Mucosa of stomach (tissue), 1 donor: ENCODE data around the gene IRF4.
"Not testable (repeated sequence)": the region's sequence is repeated elsewhere in the genome, so short reads cannot be mapped to it uniquely, and the experiment has no call there.

Source experiments
- H3K27me3 ChIP-seq: one replicate; pipeline ENCODE4 v1.7.0; 2013; ENCODE audit warnings: mild to moderate bottlenecking, low read length; ENCODE audit not compliant: control insufficient read depth, insufficient read depth
- H3K36me3 ChIP-seq: one replicate; pipeline ENCODE4 v1.7.0; 2013; ENCODE audit warnings: low read length; ENCODE audit not compliant: control insufficient read depth, insufficient read depth
- H3K4me1 ChIP-seq: one replicate; pipeline ENCODE4 v1.7.0; 2013; ENCODE audit warnings: mild to moderate bottlenecking, low read length; ENCODE audit not compliant: control insufficient read depth, insufficient read depth
- H3K4me3 ChIP-seq: one replicate; pipeline ENCODE4 v1.7.0; 2013; ENCODE audit warnings: low read length
- H3K9ac ChIP-seq: one replicate; pipeline ENCODE4 v1.7.0; 2013; ENCODE audit warnings: mild to moderate bottlenecking, low read length, moderate library complexity
- H3K9me3 ChIP-seq: one replicate; pipeline ENCODE4 v1.7.0; 2013; ENCODE audit warnings: mild to moderate bottlenecking, low read length, moderate library complexity; ENCODE audit not compliant: control insufficient read depth
- donor health status: Pancreatic carcinoma.

IRF4 gene

GRCh38 chr6:363909-364308 is 27.6 kb upstream of the IRF4 start:
- peaks cover 5% of the 10 kb centered on the region for H3K27me3 ChIP-seq
- no peaks in the 10 kb centered on the region for H3K36me3 ChIP-seq
- H3K4me3 ChIP-seq: no peak overlapping the region

GRCh38 chr6:364609-365540 is 26.7 kb upstream of the IRF4 start:
- Histone ChIP-seq H3K4me3 (no peak overlapping the region), H3K9ac (no peak overlapping the region), H3K4me1 (peaks cover 5% of the 10 kb centered on the region), H3K36me3 (no peaks in the 10 kb centered on the region), H3K27me3 (peaks cover 5% of the 10 kb centered on the region), H3K9me3 (no peaks in the 10 kb centered on the region)

More at GRCh38 chr6:363909-364308, 27.6 kb upstream of the IRF4 start:
- no peak overlapping the region for H3K9ac ChIP-seq
- peaks cover 5% of the 10 kb centered on the region for H3K4me1 ChIP-seq
- H3K9me3 ChIP-seq: no peaks in the 10 kb centered on the region

DNA sequence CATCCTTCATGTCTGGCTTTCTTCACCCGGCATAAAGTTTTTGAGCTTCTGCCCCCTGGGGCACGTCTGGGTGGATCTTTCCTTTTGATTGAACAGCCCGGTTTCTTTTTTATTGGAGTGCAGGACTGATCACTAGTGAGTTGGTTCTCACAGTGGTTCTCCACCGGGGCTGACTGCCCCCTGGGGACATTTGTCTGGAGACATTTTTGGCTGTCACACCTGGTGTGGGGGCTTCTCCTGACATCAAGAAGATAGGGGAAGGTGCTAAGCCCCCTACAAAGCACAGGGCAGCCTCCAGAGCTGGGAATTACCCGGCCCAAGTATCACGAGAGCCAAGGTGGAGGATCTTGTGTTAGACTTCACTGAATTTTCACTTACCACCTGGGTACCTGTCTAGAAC is 25.7 kb upstream of the IRF4 start:
- Histone ChIP-seq H3K9me3 (no peaks in the 10 kb centered on the region), H3K27me3 (peaks cover 5% of the 10 kb centered on the region), H3K4me3 (no peak overlapping the region), H3K4me1 (peaks cover 5% of the 10 kb centered on the region), H3K9ac (no peak overlapping the region), H3K36me3 (no peaks in the 10 kb centered on the region)

GRCh38 chr6:366389-367297 is 24.9 kb upstream of the IRF4 start:
- no peaks in the 10 kb centered on the region for H3K9me3 ChIP-seq
- no peaks in the 10 kb centered on the region for H3K36me3 ChIP-seq
- peaks cover 3% of the 10 kb centered on the region for H3K4me1 ChIP-seq
- H3K4me3 ChIP-seq: no peak overlapping the region
- H3K27me3 ChIP-seq: peaks cover 5% of the 10 kb centered on the region
- H3K9ac ChIP-seq: no peak overlapping the region

DNA sequence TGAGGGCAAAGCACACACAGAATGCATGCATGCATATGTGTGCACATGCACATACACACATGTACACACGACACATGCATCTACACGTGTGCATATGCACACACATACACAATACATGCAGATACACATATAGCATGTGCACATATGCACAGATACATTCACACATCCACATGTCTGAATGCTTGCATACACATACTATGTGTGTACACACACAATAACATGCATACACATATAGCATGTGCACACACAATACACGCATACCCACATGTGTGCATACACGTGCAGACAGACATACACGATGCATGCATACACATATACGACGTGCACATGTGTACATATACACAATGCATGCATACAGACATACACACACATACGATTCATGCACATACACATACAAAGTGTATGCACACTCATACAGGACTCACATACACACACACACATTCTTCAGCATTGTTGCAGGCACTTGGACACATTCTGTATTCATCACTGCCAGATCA is 24.2 kb upstream of the IRF4 start:
- H3K4me1 ChIP-seq: no peaks in the 10 kb centered on the region
- no peaks in the 10 kb centered on the region for H3K9me3 ChIP-seq
- H3K36me3 ChIP-seq: no peaks in the 10 kb centered on the region
- H3K9ac ChIP-seq: no peak overlapping the region
- H3K4me3 ChIP-seq: no peak overlapping the region
- H3K27me3 ChIP-seq: peaks cover 8% of the 10 kb centered on the region

GRCh38 chr6:367891-368630 is 23.5 kb upstream of the IRF4 start:
- Histone ChIP-seq H3K36me3 (no peaks in the 10 kb centered on the region), H3K4me3 (no peak overlapping the region), H3K9ac (no peak overlapping the region), H3K27me3 (peaks cover 15% of the 10 kb centered on the region), H3K9me3 (no peaks in the 10 kb centered on the region), H3K4me1 (no peaks in the 10 kb centered on the region)

DNA sequence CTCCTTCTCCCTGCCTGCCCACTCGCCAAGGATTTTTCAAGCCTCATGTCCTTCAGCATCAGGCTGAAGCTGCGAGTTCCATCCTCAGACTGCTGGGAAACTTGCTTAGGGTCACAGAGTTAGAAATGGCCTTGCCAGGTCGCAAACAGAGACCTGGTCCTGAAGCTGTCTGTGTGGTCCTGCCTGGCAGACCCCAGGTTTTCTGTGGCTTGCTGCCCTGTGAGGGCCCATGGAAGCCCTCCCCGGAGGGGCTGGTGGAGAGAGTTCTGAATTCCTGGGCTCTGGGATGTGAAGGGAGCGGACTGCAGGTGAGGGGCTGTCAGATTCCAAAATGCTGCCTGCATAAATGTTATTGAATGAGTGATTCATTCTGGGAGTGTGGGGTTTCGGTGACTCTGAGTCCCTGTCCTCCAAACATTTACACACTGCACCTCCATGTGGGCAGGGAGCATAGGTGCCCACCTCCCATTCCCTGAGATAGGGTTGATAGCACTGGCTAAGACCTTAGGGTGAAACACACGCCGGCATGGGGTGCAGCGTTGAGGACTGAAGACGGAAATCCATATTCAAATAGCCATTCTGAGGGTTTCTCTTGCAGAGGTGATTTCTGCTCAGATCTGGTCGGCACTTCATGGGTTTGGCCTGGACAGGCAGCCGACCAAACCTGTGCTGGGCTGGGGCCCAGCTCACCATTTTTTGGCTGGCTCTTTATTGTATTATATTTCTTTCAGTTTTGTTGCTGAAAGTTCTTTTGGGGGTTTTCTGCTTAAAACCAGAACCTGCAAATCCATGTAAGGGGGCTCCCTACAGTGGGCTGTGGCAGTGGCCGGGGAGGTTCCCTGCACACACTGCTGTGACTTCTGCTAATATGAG is 21.8 kb upstream of the IRF4 start:
- no peak overlapping the region for H3K9ac ChIP-seq
- peaks cover 26% of the 10 kb centered on the region for H3K27me3 ChIP-seq
- H3K36me3 ChIP-seq: no peaks in the 10 kb centered on the region
- H3K4me1 ChIP-seq: no peaks in the 10 kb centered on the region
- H3K9me3 ChIP-seq: no peaks in the 10 kb centered on the region
- H3K4me3 ChIP-seq: no peak overlapping the region

DNA sequence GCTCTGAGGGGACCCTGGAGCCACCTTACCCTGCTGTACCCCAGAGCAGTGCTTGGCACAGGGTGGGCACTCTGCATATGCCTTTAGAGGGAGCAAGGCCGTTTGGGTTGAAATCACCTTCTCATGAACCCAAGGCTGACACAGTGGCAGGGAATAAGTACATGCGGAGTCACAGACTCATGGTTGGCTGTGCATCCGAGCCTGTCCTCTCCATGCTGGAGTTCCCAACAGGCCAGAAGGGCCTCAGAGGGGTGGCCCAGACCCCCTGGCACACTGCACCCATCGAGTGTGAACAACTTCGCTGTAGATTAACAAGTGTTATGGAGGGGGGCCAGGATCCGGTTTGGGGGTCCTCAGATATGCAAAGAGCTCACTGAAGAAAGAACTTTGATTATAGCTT is 21.0 kb upstream of the IRF4 start:
- no peaks in the 10 kb centered on the region for H3K4me1 ChIP-seq
- no peaks in the 10 kb centered on the region for H3K36me3 ChIP-seq
- no peak overlapping the region for H3K9ac ChIP-seq
- H3K4me3 ChIP-seq: no peak overlapping the region
- H3K9me3 ChIP-seq: no peaks in the 10 kb centered on the region
- H3K27me3 ChIP-seq: peaks cover 28% of the 10 kb centered on the region

DNA sequence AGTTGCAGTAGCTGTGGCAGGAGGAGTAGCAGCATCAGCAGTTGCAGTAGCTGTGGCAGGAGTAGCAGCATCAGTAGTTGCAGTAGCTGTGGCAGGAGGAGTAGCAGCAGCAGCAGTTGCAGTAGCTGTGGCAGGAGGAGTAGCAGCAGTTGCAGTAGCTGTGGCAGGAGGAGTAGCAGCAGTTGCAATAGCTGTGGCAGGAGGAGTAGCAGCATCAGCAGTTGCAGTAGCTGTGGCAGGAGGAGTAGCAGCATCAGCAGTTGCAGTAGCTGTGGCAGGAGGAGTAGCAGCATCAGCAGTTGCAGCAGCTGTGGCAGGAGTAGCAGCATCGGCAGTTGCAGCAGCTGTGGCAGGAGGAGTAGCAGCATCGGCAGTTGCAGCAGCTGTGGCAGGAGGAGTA is 19.7 kb upstream of the IRF4 start:
- H3K4me3 ChIP-seq, H3K9ac ChIP-seq, H3K4me1 ChIP-seq, H3K36me3 ChIP-seq, H3K9me3 ChIP-seq: not testable (repeated sequence)
- H3K27me3 ChIP-seq: peaks cover 28% of the 10 kb centered on the region

- Histone ChIP-seq H3K27me3 (peaks cover 28% of the 10 kb centered on the region), H3K36me3 (no peaks in the 10 kb centered on the region), H3K9ac (no peak overlapping the region), H3K4me3 (no peak overlapping the region), H3K4me1 (no peaks in the 10 kb centered on the region), H3K9me3 (no peaks in the 10 kb centered on the region)
Measured at GRCh38 chr6:372336-372911, 19.1 kb upstream of the IRF4 start.

DNA sequence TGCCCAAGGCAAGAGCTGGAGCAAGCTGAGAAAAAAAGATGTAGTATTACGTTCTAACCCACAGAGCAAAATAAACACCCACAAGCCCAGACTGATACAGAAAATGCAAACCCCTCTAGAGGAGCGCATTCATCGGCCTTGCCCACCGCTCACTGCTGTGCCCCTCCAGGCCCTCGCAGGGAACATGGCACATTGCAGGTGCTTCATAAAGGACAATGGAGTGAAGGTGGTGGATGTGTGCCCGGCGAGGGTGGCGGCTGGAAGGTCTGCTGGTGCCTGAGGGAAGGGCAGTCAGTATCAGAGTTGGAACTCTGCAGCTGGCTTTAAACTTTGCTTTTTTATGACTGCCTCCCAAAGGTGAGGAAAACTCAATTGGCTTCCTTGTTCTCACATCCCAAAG is 18.5 kb upstream of the IRF4 start:
- H3K4me3 ChIP-seq: no peak overlapping the region
- no peaks in the 10 kb centered on the region for H3K4me1 ChIP-seq
- H3K27me3 ChIP-seq: peaks cover 29% of the 10 kb centered on the region
- H3K9ac ChIP-seq: no peak overlapping the region
- H3K36me3 ChIP-seq: no peaks in the 10 kb centered on the region
- no peaks in the 10 kb centered on the region for H3K9me3 ChIP-seq
